ENCODE results near the gene PNPO.

The PNPO gene

DNA sequence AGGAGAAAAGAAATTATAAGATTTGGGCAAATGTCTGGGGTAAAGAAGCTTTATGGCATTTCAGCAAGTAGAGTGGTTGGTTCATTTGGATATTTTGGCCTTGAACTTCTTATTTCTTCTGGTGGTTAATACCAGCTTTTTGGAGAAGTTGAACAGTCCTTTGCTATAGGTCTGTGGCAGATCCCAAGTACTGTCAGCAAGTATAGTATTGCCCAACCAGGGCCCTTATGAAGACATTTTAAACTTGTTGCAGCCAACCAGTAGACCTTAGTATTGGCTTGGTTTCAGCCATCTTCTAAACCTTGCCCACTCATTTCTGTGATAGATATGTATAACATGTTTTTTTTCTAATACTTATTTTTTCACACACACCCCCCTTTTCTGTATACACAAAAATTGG is 43.1 kb upstream of the PNPO start:
- H3K79me2 ChIP-seq (ENCODE audit: insufficient read depth, low read length) = peaks cover 39% of the 10 kb centered on the region
- H3K4me2 ChIP-seq (ENCODE audit: low read depth, low read length, poor library complexity, severe bottlenecking) = peak overlapping the region; percentile 99
- peaks cover 5% of the 10 kb centered on the region for H4K20me1 ChIP-seq (ENCODE audit: insufficient read depth, low read length, poor library complexity, severe bottlenecking)
- no peaks in the 10 kb centered on the region for H3K9me2 ChIP-seq (replicated peaks; ENCODE audit: low read depth, low read length)
- H3K36me3 ChIP-seq (ENCODE audit: insufficient read depth, low read length) = no peaks in the 10 kb centered on the region
- H3K9me3 ChIP-seq (ENCODE audit: insufficient read depth, low read depth, low read length) = no peaks in the 10 kb centered on the region
- H3K9ac ChIP-seq (ENCODE audit: low read depth, low read length, poor library complexity, severe bottlenecking) = peak overlapping the region; percentile 99
- H3K4me3 ChIP-seq (ENCODE audit: low read length, poor library complexity, severe bottlenecking) = peak overlapping the region; percentile 100
- H3K27me3 ChIP-seq (ENCODE audit: insufficient read depth, low read length, poor library complexity, severe bottlenecking) = no peaks in the 10 kb centered on the region
- H3K4me1 ChIP-seq (ENCODE audit: insufficient read depth, low read length, poor library complexity, severe bottlenecking) = peaks cover 30% of the 10 kb centered on the region
- H2AFZ ChIP-seq (ENCODE audit: low read length) = no peak overlapping the region
- no peaks in the 10 kb centered on the region for H3F3A ChIP-seq (ENCODE audit: low read depth)
- TF ChIP-seq CTCF (conservative IDR thresholded peaks at IDR 0.05; ENCODE audit: low read length) (no peak), EZH2phosphoT487 (IDR thresholded peaks at IDR 0.05; ENCODE audit: borderline replicate concordance) (no peak)

GRCh38 chr17:47899643-47900042 is 41.7 kb upstream of the PNPO start:
- H3K9me3 ChIP-seq (ENCODE audit: insufficient read depth, low read depth, low read length) = no peaks in the 10 kb centered on the region
- no peak overlapping the region for H2AFZ ChIP-seq (ENCODE audit: low read length)
- H3K4me2 ChIP-seq (ENCODE audit: low read depth, low read length, poor library complexity, severe bottlenecking) = peak overlapping the region; percentile 3
- no peak overlapping the region for H3K4me3 ChIP-seq (ENCODE audit: low read length, poor library complexity, severe bottlenecking)
- no peaks in the 10 kb centered on the region for H3K36me3 ChIP-seq (ENCODE audit: insufficient read depth, low read length)
- H3K79me2 ChIP-seq (ENCODE audit: insufficient read depth, low read length) = peaks cover 34% of the 10 kb centered on the region
- H3F3A ChIP-seq (ENCODE audit: low read depth) = no peaks in the 10 kb centered on the region
- TF ChIP-seq CTCF (conservative IDR thresholded peaks at IDR 0.05; ENCODE audit: low read length) (no peak), EZH2phosphoT487 (IDR thresholded peaks at IDR 0.05; ENCODE audit: borderline replicate concordance) (no peak)
- peaks cover 5% of the 10 kb centered on the region for H4K20me1 ChIP-seq (ENCODE audit: insufficient read depth, low read length, poor library complexity, severe bottlenecking)
- no peaks in the 10 kb centered on the region for H3K9me2 ChIP-seq (replicated peaks; ENCODE audit: low read depth, low read length)
- no peak overlapping the region for H3K9ac ChIP-seq (ENCODE audit: low read depth, low read length, poor library complexity, severe bottlenecking)
- H3K4me1 ChIP-seq (ENCODE audit: insufficient read depth, low read length, poor library complexity, severe bottlenecking) = peaks cover 24% of the 10 kb centered on the region
- H3K27me3 ChIP-seq (ENCODE audit: insufficient read depth, low read length, poor library complexity, severe bottlenecking) = no peaks in the 10 kb centered on the region

DNA sequence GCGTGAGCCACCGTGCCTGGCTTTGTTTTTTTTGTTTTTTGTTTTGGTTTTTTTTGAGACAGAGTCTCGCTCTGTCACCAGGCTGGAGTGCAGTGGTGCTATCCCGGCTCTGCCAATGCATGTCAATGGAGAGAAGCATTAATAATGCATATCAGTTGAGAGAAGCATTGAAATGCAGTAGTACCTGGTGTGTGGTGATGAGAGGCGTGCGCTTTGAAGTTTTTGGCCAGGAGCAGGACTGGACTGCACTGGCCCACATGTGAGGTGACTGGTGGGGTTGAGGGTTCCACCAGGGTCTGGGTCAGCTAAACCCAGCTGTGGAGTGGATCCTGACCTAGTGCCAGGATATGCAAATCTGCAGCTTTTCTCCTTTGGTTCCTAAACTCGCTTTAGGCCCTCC is 39.9 kb upstream of the PNPO start:
- Histone ChIP-seq H3K4me1 (ENCODE audit: insufficient read depth, low read length, poor library complexity, severe bottlenecking) (peaks cover 18% of the 10 kb centered on the region), H3K4me2 (ENCODE audit: low read depth, low read length, poor library complexity, severe bottlenecking) (no peak overlapping the region), H4K20me1 (ENCODE audit: insufficient read depth, low read length, poor library complexity, severe bottlenecking) (peaks cover 5% of the 10 kb centered on the region), H3K79me2 (ENCODE audit: insufficient read depth, low read length) (peaks cover 27% of the 10 kb centered on the region), H3F3A (ENCODE audit: low read depth) (no peaks in the 10 kb centered on the region), H3K9me3 (ENCODE audit: insufficient read depth, low read depth, low read length) (no peaks in the 10 kb centered on the region), H3K36me3 (ENCODE audit: insufficient read depth, low read length) (no peaks in the 10 kb centered on the region), H3K4me3 (ENCODE audit: low read length, poor library complexity, severe bottlenecking) (no peak overlapping the region), H2AFZ (ENCODE audit: low read length) (no peak overlapping the region), H3K9me2 (replicated peaks; ENCODE audit: low read depth, low read length) (no peaks in the 10 kb centered on the region), H3K27me3 (ENCODE audit: insufficient read depth, low read length, poor library complexity, severe bottlenecking) (no peaks in the 10 kb centered on the region), H3K9ac (ENCODE audit: low read depth, low read length, poor library complexity, severe bottlenecking) (no peak overlapping the region)
- no peak for TF ChIP-seq EZH2phosphoT487 (IDR thresholded peaks at IDR 0.05; ENCODE audit: borderline replicate concordance)

GRCh38 chr17:47902039-47902744 is 39.2 kb upstream of the PNPO start:
- Histone ChIP-seq H3K9me2 (replicated peaks; ENCODE audit: low read depth, low read length) (no peaks in the 10 kb centered on the region), H3K9me3 (ENCODE audit: insufficient read depth, low read depth, low read length) (no peaks in the 10 kb centered on the region), H3K36me3 (ENCODE audit: insufficient read depth, low read length) (no peaks in the 10 kb centered on the region), H2AFZ (ENCODE audit: low read length) (no peak overlapping the region), H4K20me1 (ENCODE audit: insufficient read depth, low read length, poor library complexity, severe bottlenecking) (no peaks in the 10 kb centered on the region), H3K4me1 (ENCODE audit: insufficient read depth, low read length, poor library complexity, severe bottlenecking) (peaks cover 12% of the 10 kb centered on the region), H3K4me3 (ENCODE audit: low read length, poor library complexity, severe bottlenecking) (no peak overlapping the region), H3K27me3 (ENCODE audit: insufficient read depth, low read length, poor library complexity, severe bottlenecking) (no peaks in the 10 kb centered on the region), H3K79me2 (ENCODE audit: insufficient read depth, low read length) (peaks cover 19% of the 10 kb centered on the region), H3K9ac (ENCODE audit: low read depth, low read length, poor library complexity, severe bottlenecking) (no peak overlapping the region), H3F3A (ENCODE audit: low read depth) (no peaks in the 10 kb centered on the region), H3K4me2 (ENCODE audit: low read depth, low read length, poor library complexity, severe bottlenecking) (no peak overlapping the region)
- TF ChIP-seq CTCF (conservative IDR thresholded peaks at IDR 0.05; ENCODE audit: low read length) (no peak), EZH2phosphoT487 (IDR thresholded peaks at IDR 0.05; ENCODE audit: borderline replicate concordance) (no peak)

Measured in Loucy (cell line).